Activated CD8-positive, alpha-beta memory T cell treated with anti-CD3 and anti-CD28 coated beads for 36 hours (primary cell): ENCODE data around the gene RXFP1. TPM values are rescaled to one million over a fixed set of nuclear protein-coding genes. Genes with fewer than 3 reads are reported as not detected.

Source experiments
- total RNA-seq, 2 experiments: library from RNA; stranded (reverse); gene quantifications; one replicate each; pipeline ENCODE4 v1.2.3, GENCODE V29; 2021

Gene RXFP1
- total RNA-seq, 2 experiments from 2014 or later: not detected

Other genes starting within 250 kb of the RXFP1 start
- 10 to 100 TPM; 20.6 to 21.5 TPM for gene C4orf46, start 150.0 kb downstream of the RXFP1 start, total RNA-seq
- 10 to 100 TPM; 23.2 to 26.9 TPM for gene ETFDH, start 150.4 kb downstream of the RXFP1 start, total RNA-seq
- gene PPID, start 201.5 kb downstream of the RXFP1 start, total RNA-seq: 10 to 100 TPM; 70.5 to 74.1 TPM
- gene FNIP2, start 247.1 kb downstream of the RXFP1 start, total RNA-seq: 10 to 100 TPM; 15.8 to 16.2 TPM